Coronary artery (tissue), 2 donors: Measurements from ENCODE around the gene ASB4.

Experiments used
- DNase-seq: peaks from one replicate; pipeline ENCODE4 v3.0.0-alpha.2; 2017; ENCODE audit warnings: low spot score
- H3K27ac ChIP-seq, 2 donors: fragments of 200-600 bp; sonication (generic); one replicate each; pipeline ENCODE4 v1.5.1; 2016 to 2019
- H3K4me3 ChIP-seq: fragments of 200-600 bp; sonication (generic); 2 replicates; pipeline ENCODE4 v1.5.1; 2016; ENCODE audit warnings: mild to moderate bottlenecking, moderate library complexity
- CTCF ChIP-seq: fragments of 200-600 bp; sonication (generic); IDR thresholded peaks from one replicate; pipeline ENCODE4 v1.5.1; 2019; ENCODE audit warnings: antibody characterized with exemption

The ASB4 gene

GRCh38 chr7:95485391-95486123 is at the start of gene ASB4:
Gene ASB4, plus strand, starts transcription at chr7:95485943. Its CDS starts 29 bp downstream, at chr7:95485972.
- DNase-seq = no peak
- Histone ChIP-seq H3K4me3 (no peak within 1 kb of the TSS), H3K27ac (no peak within 1 kb of the TSS)
- no peak for TF ChIP-seq CTCF

GRCh38 chr7:95436407-95436806 is 49.3 kb upstream of the ASB4 start:
- DNase-seq = no peak
- TF ChIP-seq CTCF = no peak
- Histone ChIP-seq H3K4me3 (no peak overlapping the region), H3K27ac (no peak overlapping the region)

GRCh38 chr7:95440394-95441038 is 45.2 kb upstream of the ASB4 start:
- Histone ChIP-seq H3K4me3 (no peak overlapping the region), H3K27ac (no peak overlapping the region)
- DNase-seq = no peak
- no peak for TF ChIP-seq CTCF

GRCh38 chr7:95441042-95441823 is 44.5 kb upstream of the ASB4 start:
- no peak for TF ChIP-seq CTCF
- DNase-seq = no peak
- no peak overlapping the region for H3K27ac ChIP-seq
- no peak overlapping the region for H3K4me3 ChIP-seq

- no peak for DNase-seq
- H3K4me3 ChIP-seq = no peak overlapping the region
- TF ChIP-seq CTCF = no peak
- H3K27ac ChIP-seq = no peak overlapping the region
Observed at GRCh38 chr7:95444796-95445195, 40.9 kb upstream of the ASB4 start.

GRCh38 chr7:95446618-95447017 is 39.1 kb upstream of the ASB4 start:
- H3K4me3 ChIP-seq = no peak overlapping the region
- no peak overlapping the region for H3K27ac ChIP-seq
- no peak for DNase-seq
- no peak for TF ChIP-seq CTCF
